ENCODE measurements around the gene PUS1. TPM values are rescaled to one million over a fixed set of nuclear protein-coding genes. Genes with fewer than 3 reads are reported as not detected.
A peak's percentile ranks its signal among the peaks of the same experiment; 100 is the strongest.

PUS1 gene
- total and polyA plus RNA-seq, 4 donors: 6.8 to 35.6 (median 29.8) TPM

DNA sequence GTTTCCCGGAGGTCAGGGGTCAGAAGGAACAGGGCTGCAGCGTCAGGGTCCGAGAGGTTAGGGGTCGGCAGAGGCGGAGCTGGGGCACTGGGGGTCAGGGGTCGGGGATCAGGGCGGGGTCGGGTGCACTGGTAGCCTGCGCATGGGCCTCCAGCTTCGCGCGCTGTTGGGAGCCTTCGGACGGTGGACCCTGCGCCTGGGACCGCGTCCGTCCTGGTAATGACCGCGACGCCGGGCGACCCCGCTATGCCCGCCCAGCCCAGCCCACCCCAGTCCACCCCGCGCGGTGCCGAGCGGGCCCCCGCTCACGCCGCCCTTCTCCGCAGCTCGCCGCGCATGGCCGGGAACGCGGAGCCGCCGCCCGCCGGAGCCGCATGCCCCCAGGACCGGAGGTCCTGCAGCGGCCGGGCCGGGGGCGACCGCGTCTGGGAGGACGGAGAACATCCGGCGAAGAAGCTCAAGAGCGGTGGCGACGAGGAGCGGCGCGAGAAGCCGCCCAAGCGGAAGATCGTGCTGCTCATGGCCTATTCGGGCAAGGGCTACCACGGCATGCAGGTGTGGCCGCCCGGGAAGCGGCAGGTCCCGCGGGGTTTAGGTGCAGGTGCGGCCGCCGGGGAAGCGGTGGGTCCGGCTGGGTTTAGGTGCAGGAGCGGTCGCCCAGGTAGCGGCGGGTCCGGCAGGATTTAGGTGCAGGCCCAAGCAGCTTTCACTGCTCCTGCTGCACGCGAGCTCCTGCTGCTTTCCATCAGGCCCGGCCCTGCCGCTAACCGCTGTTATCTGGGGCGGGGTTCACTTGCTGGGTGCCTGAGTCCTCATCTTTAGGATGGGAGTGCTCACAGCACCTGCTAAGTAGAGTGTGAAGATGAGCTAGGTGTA is 743 bp downstream of the PUS1 start:
- 1 to 2% methylated on average over 64 to 87 of the region's 87 CpGs for WGBS, 2 donors
- Histone ChIP-seq H3K9me3 (ENCODE audit: control insufficient read depth in 4 of 4, insufficient read depth in 3 of 4, low read length in 3 of 4) (no peaks in the 10 kb centered on the region), H3K9ac (ENCODE audit: insufficient read depth in 1 of 2, low read length in 2 of 2) (no peak overlapping the region), H3K4me3 (peak overlapping the region; percentile 95), H3K36me3 (ENCODE audit: control insufficient read depth in 4 of 4, insufficient read depth in 4 of 4, low read length in 4 of 4) (peaks cover 14 to 24% (median 18%) of the 10 kb centered on the region in 4 donors), H3K27me3 (ENCODE audit: control insufficient read depth in 3 of 3, insufficient read depth in 3 of 3, low read length in 2 of 3) (no peaks in the 10 kb centered on the region), H3K27ac (ENCODE audit: low read depth in 1 of 2, low read length in 1 of 2) (peak overlapping the region in 1 of 2 donors; percentile 13), H3K4me1 (ENCODE audit: control insufficient read depth in 5 of 5, insufficient read depth in 5 of 5, low read length in 5 of 5) (peaks cover 0 to 10% (median 0%) of the 10 kb centered on the region in 5 donors)
- TF ChIP-seq, protein P1, sequence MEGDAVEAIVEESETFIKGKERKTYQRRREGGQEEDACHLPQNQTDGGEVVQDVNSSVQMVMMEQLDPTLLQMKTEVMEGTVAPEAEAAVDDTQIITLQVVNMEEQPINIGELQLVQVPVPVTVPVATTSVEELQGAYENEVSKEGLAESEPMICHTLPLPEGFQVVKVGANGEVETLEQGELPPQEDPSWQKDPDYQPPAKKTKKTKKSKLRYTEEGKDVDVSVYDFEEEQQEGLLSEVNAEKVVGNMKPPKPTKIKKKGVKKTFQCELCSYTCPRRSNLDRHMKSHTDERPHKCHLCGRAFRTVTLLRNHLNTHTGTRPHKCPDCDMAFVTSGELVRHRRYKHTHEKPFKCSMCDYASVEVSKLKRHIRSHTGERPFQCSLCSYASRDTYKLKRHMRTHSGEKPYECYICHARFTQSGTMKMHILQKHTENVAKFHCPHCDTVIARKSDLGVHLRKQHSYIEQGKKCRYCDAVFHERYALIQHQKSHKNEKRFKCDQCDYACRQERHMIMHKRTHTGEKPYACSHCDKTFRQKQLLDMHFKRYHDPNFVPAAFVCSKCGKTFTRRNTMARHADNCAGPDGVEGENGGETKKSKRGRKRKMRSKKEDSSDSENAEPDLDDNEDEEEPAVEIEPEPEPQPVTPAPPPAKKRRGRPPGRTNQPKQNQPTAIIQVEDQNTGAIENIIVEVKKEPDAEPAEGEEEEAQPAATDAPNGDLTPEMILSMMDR (IDR thresholded peaks at IDR 0.05; ENCODE audit: control extremely low read depth, extremely low read depth): no peak
- DNase-seq: no peak
- peak; percentile 1 for ATAC-seq (ENCODE audit: insufficient read depth, low FRiP score)

DNA sequence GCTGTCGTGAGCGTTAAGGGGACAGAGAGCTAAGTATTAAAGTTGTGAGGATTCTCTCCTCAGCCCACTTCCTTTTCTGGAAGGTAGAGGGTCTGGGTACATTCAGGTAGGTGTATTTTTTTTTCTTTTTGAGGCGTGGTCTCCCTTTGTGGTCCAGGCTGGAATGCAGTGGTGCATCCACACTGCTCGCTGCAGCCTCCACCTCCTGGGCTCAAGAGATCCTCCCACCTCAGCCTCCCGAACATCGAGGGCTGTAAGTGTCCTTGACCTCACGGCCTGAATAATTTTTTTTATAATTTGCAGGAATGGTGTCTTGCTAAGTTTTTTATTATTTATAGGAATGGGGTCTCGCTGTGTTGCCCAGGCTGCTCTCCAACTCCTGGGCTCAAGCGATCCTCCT is 1.4 kb downstream of the PUS1 start:
- WGBS, 2 donors: 80% methylated on average over 9 of the region's 9 CpGs
- Histone ChIP-seq H3K9me3 (ENCODE audit: control insufficient read depth in 4 of 4, insufficient read depth in 3 of 4, low read length in 3 of 4) (no peaks in the 10 kb centered on the region), H3K9ac (ENCODE audit: insufficient read depth in 1 of 2, low read length in 2 of 2) (no peak overlapping the region), H3K4me1 (ENCODE audit: control insufficient read depth in 5 of 5, insufficient read depth in 5 of 5, low read length in 5 of 5) (peaks cover 0 to 10% (median 0%) of the 10 kb centered on the region in 5 donors), H3K27me3 (ENCODE audit: control insufficient read depth in 3 of 3, insufficient read depth in 3 of 3, low read length in 2 of 3) (no peaks in the 10 kb centered on the region), H3K4me3 (peak overlapping the region; percentile 95), H3K27ac (ENCODE audit: low read depth in 1 of 2, low read length in 1 of 2) (no peak overlapping the region), H3K36me3 (ENCODE audit: control insufficient read depth in 4 of 4, insufficient read depth in 4 of 4, low read length in 4 of 4) (peaks cover 14 to 24% (median 18%) of the 10 kb centered on the region in 4 donors)
- no peak for ATAC-seq (ENCODE audit: insufficient read depth, low FRiP score)
- no peak for DNase-seq
- TF ChIP-seq, protein P1 (IDR thresholded peaks at IDR 0.05; ENCODE audit: control extremely low read depth, extremely low read depth): no peak

DNA sequence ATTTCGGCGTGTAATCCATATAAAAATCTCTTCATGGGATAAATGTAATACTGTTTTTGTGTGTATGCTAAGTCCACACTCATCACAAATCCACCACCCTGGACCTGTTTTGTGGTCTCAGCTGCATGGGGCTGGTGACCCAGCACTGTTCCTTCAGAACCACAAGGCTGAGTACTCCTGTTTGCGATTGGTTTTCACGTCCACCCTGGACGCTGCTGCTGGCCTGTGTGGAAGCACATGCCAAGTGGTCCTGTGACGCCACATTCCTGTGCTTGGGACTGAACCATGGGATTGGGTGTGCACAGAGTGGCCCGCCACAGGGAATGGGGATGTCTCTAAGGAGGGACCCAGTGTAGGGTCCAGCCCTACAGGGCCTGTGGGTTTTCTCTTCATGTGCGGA is 4.3 kb downstream of the PUS1 start:
- no peaks in the 10 kb centered on the region for H3K9me3 ChIP-seq (ENCODE audit: control insufficient read depth in 4 of 4, insufficient read depth in 3 of 4, low read length in 3 of 4)
- H3K36me3 ChIP-seq (ENCODE audit: control insufficient read depth in 4 of 4, insufficient read depth in 4 of 4, low read length in 4 of 4): peaks cover 15 to 24% (median 19%) of the 10 kb centered on the region in 4 donors
- WGBS, 2 donors: 96 to 97% methylated on average over 8 of the region's 8 CpGs
- H3K9ac ChIP-seq (ENCODE audit: insufficient read depth in 1 of 2, low read length in 2 of 2): no peak overlapping the region
- H3K27me3 ChIP-seq (ENCODE audit: control insufficient read depth in 3 of 3, insufficient read depth in 3 of 3, low read length in 2 of 3): no peaks in the 10 kb centered on the region
- TF ChIP-seq, protein P1 (IDR thresholded peaks at IDR 0.05; ENCODE audit: control extremely low read depth, extremely low read depth): no peak
- DNase-seq (no peak), ATAC-seq (ENCODE audit: insufficient read depth, low FRiP score) (no peak)
- peaks cover 0 to 10% (median 0%) of the 10 kb centered on the region in 5 donors for H3K4me1 ChIP-seq (ENCODE audit: control insufficient read depth in 5 of 5, insufficient read depth in 5 of 5, low read length in 5 of 5)
- H3K4me3 ChIP-seq: no peak overlapping the region
- no peak overlapping the region for H3K27ac ChIP-seq (ENCODE audit: low read depth in 1 of 2, low read length in 1 of 2)
